ENCODE data around the gene NUFIP2.
"Not testable (repeated sequence)": the region's sequence is repeated elsewhere in the genome, so short reads cannot be mapped to it uniquely, and the experiment has no call there.

The NUFIP2 gene

GRCh38 chr17:29293890-29294579 is at the start of gene NUFIP2:
Gene NUFIP2 (minus strand): TSS chr17:29294148. CDS start chr17:29294059, 89 bp downstream.
- peak; percentile 98 for DNase-seq

- no peak for DNase-seq
These were observed 48.3 kb upstream of the NUFIP2 start for GRCh38 chr17:29342158-29342765.

- DNase-seq: no peak
These were observed 47.8 kb upstream of the NUFIP2 start for GRCh38 chr17:29341726-29342125.

GRCh38 chr17:29339016-29339415 is 45.1 kb upstream of the NUFIP2 start:
- not testable (repeated sequence) for DNase-seq

- DNase-seq: no peak
These were observed 37.7 kb upstream of the NUFIP2 start for GRCh38 chr17:29331708-29332085.

GRCh38 chr17:29331075-29331707 is 37.2 kb upstream of the NUFIP2 start:
- no peak for DNase-seq

- DNase-seq: no peak
These were observed 33.5 kb upstream of the NUFIP2 start for GRCh38 chr17:29327412-29327811.

GRCh38 chr17:29326023-29326813 is 32.3 kb upstream of the NUFIP2 start:
- no peak for DNase-seq

- no peak for DNase-seq
These were observed 28.4 kb upstream of the NUFIP2 start for GRCh38 chr17:29322363-29322762.

- DNase-seq: no peak
These were observed 9.4 kb upstream of the NUFIP2 start for GRCh38 chr17:29303386-29303785.

GRCh38 chr17:29299031-29299430 is 5.1 kb upstream of the NUFIP2 start:
- DNase-seq: no peak

- DNase-seq: no peak
These were observed 1.5 kb upstream of the NUFIP2 start for GRCh38 chr17:29295420-29295819.

GRCh38 chr17:29294580-29294900 is 592 bp upstream of the NUFIP2 start:
- DNase-seq: no peak

GRCh38 chr17:29292992-29293889 is 707 bp downstream of the NUFIP2 start:
- peak; percentile 35 for DNase-seq

GRCh38 chr17:29292071-29292991 is 1.6 kb downstream of the NUFIP2 start:
- peak; percentile 51 for DNase-seq

- DNase-seq: peak; percentile 74
These were observed 2.7 kb downstream of the NUFIP2 start for GRCh38 chr17:29291163-29291752.

- DNase-seq: no peak
These were observed 4.1 kb downstream of the NUFIP2 start for GRCh38 chr17:29289852-29290251.

GRCh38 chr17:29283961-29284360 is 10.0 kb downstream of the NUFIP2 start:
- DNase-seq: no peak

GRCh38 chr17:29283496-29283895 is 10.5 kb downstream of the NUFIP2 start:
- no peak for DNase-seq

GRCh38 chr17:29279397-29280070 is 14.4 kb downstream of the NUFIP2 start:
- no peak for DNase-seq
